B cell (primary cell): ENCODE data around the gene CARD10.
A peak's percentile ranks its signal among the peaks of the same experiment; 100 is the strongest.

ENCODE experiments used
- CTCF ChIP-seq: fragments of 200-600 bp; IDR thresholded peaks from one replicate; pipeline ENCODE4 v1.8.0; 2022; ENCODE audit warnings: antibody characterized with exemption, mild to moderate bottlenecking
- EZH2 ChIP-seq: IDR thresholded peaks from 2 replicates; pipeline ENCODE4 v1.6.1; 2012; ENCODE audit warnings: borderline replicate concordance, low read depth, mild to moderate bottlenecking, moderate library complexity, low read length; ENCODE audit not compliant: insufficient read depth, poor library complexity, severe bottlenecking

GRCh38 chr22:37472418-37473006 is 46.7 kb downstream of the CARD10 start:
- TF ChIP-seq CTCF (peak; percentile 60), EZH2 (no peak)
